GM12891 (cell line): ENCODE results near the gene PSTPIP1.

ENCODE experiments used
- POLR2A ChIP-seq: IDR thresholded peaks from 2 replicates; pipeline ENCODE4 v1.6.1; 2011; ENCODE audit warnings: low read depth, low read length, control low read depth
- POLR2AphosphoS5 ChIP-seq: IDR thresholded peaks from 2 replicates; pipeline ENCODE4 v1.6.1; 2011; ENCODE audit warnings: low read depth, low read length, control low read depth
- POU2F2 ChIP-seq: IDR thresholded peaks from 2 replicates; pipeline ENCODE4 v1.6.1; 2011; ENCODE audit warnings: low read depth, mild to moderate bottlenecking, control low read depth, low read length, moderate library complexity
- TAF1 ChIP-seq: IDR thresholded peaks from 2 replicates; pipeline ENCODE4 v1.6.1; 2011; ENCODE audit warnings: low read depth, low read length, control low read depth

DNA sequence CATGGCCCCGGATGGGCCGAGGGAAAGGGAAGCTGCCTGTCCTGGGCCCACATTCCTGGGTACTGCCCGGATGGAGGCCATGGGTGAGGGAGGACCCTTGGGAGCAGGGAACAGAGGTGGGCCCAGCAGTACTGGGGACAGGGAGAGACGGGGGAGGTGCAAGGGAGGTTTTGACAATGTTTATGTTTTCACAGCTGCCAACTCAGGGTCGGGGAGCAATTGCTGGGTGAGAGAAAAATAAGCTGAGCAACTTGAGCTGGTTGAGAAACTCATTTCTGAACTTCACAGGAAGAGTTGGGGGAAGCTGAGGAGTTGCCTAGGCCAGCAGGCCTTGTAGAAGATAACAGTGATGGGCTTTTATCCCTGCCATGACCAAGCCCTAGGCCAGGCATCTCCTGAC lies 87.0 kb downstream of the PSTPIP1 start:
- TF ChIP-seq POLR2AphosphoS5, result no peak
- TF ChIP-seq POLR2A, result no peak
- TF ChIP-seq TAF1, result no peak
- no peak for TF ChIP-seq POU2F2
